Suprapubic skin (tissue), 4 donors: ENCODE measurements around the gene PTPRN2.

ENCODE experiments used
- POLR2A ChIP-seq, 2 donors: fragments of 450-650 bp; IDR thresholded peaks; one replicate each; pipeline ENCODE4 v1.6.1; 2017; ENCODE audit warnings: antibody characterized with exemption in 2 of 2, mild to moderate bottlenecking in 2 of 2, moderate library complexity in 2 of 2
- POLR2AphosphoS5 ChIP-seq, 3 donors: sonication (generic); formaldehyde crosslinking; IDR thresholded peaks; one replicate each; pipeline ENCODE4 v1.6.1; 2017; ENCODE audit warnings: antibody characterized with exemption in 3 of 3
- TF ChIP-seq, protein P1 (sequence below), 2 donors: fragments of 200-600 bp in 1 of 2; fragments of 450-650 bp in 1 of 2; sonication (generic) in 1 of 2; IDR thresholded peaks; one replicate each; pipeline ENCODE4 v1.5.1; 2016 to 2019; ENCODE audit warnings: antibody characterized with exemption in 2 of 2, mild to moderate bottlenecking in 1 of 2, moderate library complexity in 1 of 2

DNA sequence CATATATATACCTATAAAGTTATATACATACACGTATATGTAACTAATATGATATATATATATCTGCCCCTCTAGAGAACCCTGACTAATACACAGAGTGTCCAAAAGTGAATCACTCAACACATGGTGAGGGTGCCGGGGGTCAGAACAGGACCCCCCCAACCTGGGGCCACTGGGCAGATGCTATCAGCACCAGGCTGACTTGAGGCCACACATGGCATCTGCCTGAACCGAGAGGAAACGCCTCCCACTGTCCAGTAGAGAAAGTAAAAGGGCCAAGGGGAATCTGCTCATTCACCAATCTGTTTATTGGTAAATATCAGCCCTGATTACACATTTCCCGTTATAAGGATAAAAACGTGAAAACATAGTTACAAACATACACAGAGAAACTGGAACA, 218.3 kb downstream of the PTPRN2 start:
- TF ChIP-seq, protein P1, sequence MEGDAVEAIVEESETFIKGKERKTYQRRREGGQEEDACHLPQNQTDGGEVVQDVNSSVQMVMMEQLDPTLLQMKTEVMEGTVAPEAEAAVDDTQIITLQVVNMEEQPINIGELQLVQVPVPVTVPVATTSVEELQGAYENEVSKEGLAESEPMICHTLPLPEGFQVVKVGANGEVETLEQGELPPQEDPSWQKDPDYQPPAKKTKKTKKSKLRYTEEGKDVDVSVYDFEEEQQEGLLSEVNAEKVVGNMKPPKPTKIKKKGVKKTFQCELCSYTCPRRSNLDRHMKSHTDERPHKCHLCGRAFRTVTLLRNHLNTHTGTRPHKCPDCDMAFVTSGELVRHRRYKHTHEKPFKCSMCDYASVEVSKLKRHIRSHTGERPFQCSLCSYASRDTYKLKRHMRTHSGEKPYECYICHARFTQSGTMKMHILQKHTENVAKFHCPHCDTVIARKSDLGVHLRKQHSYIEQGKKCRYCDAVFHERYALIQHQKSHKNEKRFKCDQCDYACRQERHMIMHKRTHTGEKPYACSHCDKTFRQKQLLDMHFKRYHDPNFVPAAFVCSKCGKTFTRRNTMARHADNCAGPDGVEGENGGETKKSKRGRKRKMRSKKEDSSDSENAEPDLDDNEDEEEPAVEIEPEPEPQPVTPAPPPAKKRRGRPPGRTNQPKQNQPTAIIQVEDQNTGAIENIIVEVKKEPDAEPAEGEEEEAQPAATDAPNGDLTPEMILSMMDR (IDR thresholded peaks at IDR 0.05): no peak
- TF ChIP-seq POLR2A (IDR thresholded peaks at IDR 0.05): no peak
- TF ChIP-seq POLR2AphosphoS5 (IDR thresholded peaks at IDR 0.05): no peak
